Upper lobe of right lung (tissue), 1 donor: Measurements from ENCODE around the gene LIPT1. TPM values are rescaled to one million over a fixed set of nuclear protein-coding genes. Genes with fewer than 3 reads are reported as not detected.

Source experiments
- ATAC-seq: fragments of 200-7000 bp; cut with Tn5 transposase; one replicate; pipeline ENCODE4 v1.9.1; 2020; ENCODE audit warnings: mild to moderate bottlenecking, moderate library complexity
- DNase-seq: peaks from one replicate; pipeline ENCODE4 v3.0.0-alpha.2; 2020
- H3K27ac ChIP-seq: fragments of 200-600 bp; one replicate; pipeline ENCODE4 v1.8.0; 2022
- H3K27me3 ChIP-seq: fragments of 200-600 bp; one replicate; pipeline ENCODE4 v1.8.0; 2022; ENCODE audit warnings: mild to moderate bottlenecking
- H3K36me3 ChIP-seq: fragments of 200-600 bp; one replicate; pipeline ENCODE4 v1.8.0; 2022
- H3K4me1 ChIP-seq: fragments of 200-600 bp; one replicate; pipeline ENCODE4 v1.8.0; 2022
- H3K4me3 ChIP-seq: fragments of 200-600 bp; one replicate; pipeline ENCODE4 v1.8.0; 2022; ENCODE audit warnings: mild to moderate bottlenecking
- H3K9me3 ChIP-seq: fragments of 200-600 bp; one replicate; pipeline ENCODE4 v1.8.0; 2022
- intact Hi-C: fragments of 100-400 bp; cut with DNase I; formaldehyde crosslinking; loops from one replicate; pipeline ENCODE4 v1.11.0; 2022
- long read RNA-seq: library from polyadenylated mRNA; unstranded; transcript quantifications from one replicate; pipeline ENCODE4 v2.0.0, GENCODE V29; 2021
- total RNA-seq: library from RNA; stranded (reverse); fragmentation: NEBNext Ultra II Directional; extraction: Animal tissue kit (Norgen Biotek cat#: 25700); gene quantifications from one replicate; pipeline ENCODE4 v1.2.1, GENCODE V29; 2021
- TF ChIP-seq, protein P1 (sequence below): fragments of 200-600 bp; IDR thresholded peaks from one replicate; pipeline ENCODE4 v1.8.0; 2022; ENCODE audit warnings: antibody characterized with exemption
- donor health status: DM: no; HTN: yes; CAD: no; lungs with severe emphysema.

LIPT1 gene
- 8.3 TPM for total RNA-seq
- long read RNA-seq, partial matches to known transcripts, result 1 of 4 reads
- long read RNA-seq, other reads (novel, unspliced or antisense), result 0 of 4 reads

DNA sequence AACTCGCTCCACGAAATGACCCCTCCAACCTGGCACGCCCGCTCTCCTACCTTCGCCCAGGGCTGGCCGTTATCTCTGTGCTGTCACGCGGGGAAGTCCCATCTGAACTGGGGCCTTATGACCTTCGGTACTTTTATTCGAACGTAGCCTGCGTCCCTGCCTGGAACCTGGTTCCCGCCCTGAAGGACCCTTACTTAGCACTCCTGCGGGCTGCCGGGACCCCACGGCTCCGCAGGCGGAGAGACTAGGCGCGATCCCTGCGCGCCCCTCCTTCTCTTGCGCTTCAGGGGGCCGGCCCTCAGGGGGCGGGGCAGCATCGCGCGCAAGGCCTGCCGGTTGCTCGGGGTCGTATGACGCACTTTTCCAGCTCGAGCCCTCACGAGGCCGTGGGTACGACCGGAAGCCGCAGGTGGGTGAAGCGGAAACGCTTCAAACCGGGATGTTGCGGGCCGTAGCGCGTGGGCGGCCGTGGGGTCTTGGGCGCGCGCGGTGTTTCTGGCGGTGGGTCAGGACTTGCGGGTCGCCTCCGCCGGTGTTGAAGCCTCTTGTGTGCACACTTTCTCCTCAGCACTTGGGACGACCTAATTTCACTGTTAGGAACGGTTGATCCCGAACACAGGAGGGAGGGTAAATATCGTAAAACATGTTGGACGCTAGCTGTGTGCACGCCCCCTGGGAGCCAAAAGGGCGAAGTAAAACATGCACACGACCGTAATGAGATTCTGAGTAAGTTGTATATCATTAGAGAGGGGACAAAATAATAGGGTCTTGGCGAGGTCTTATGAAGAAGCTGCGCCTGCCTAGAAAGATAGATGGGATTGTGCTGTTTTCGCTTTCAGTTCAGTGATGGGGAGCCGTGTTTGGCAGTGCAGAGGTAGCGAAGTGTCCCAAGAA lies at the start of gene LIPT1, which contains the start of gene TSGA10:
Gene LIPT1, plus strand, starts transcription at position 325 of the 894 bp plus-strand sequence. CDS start 6,991 bp downstream, outside the sequence.
Gene TSGA10, minus strand, starts transcription at position 300 of the 894 bp plus-strand sequence. CDS start 45,503 bp downstream, outside the sequence.
- intact Hi-C loops, result no loop called here

DNA sequence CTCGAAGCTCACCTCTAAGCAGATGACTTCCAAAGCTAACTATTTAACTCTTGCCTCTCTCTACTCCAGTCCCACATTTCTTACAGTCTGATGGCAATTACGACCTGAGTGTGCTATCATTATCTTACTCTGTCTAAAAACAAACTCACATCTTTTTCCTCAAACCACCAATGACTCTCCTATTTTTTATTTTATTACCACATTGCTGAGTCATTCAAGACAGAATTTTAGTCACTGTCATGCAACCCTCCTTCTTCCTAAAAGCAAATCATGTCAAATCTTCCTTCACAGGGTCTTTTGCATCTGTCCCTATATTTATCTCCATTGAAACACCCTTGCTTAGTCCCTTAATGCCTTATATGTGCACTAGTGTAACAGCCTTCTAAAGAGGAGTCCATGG lies 47.9 kb upstream of the LIPT1 start:
- Histone ChIP-seq H3K9me3 (no peaks in the 10 kb centered on the region), H3K4me3 (no peak overlapping the region), H3K36me3 (no peaks in the 10 kb centered on the region), H3K27me3 (no peaks in the 10 kb centered on the region), H3K27ac (no peak overlapping the region), H3K4me1 (no peaks in the 10 kb centered on the region)
- intact Hi-C loops, result no loop called here
- DNase-seq, result no peak
- ATAC-seq, result no peak
- TF ChIP-seq, protein P1, sequence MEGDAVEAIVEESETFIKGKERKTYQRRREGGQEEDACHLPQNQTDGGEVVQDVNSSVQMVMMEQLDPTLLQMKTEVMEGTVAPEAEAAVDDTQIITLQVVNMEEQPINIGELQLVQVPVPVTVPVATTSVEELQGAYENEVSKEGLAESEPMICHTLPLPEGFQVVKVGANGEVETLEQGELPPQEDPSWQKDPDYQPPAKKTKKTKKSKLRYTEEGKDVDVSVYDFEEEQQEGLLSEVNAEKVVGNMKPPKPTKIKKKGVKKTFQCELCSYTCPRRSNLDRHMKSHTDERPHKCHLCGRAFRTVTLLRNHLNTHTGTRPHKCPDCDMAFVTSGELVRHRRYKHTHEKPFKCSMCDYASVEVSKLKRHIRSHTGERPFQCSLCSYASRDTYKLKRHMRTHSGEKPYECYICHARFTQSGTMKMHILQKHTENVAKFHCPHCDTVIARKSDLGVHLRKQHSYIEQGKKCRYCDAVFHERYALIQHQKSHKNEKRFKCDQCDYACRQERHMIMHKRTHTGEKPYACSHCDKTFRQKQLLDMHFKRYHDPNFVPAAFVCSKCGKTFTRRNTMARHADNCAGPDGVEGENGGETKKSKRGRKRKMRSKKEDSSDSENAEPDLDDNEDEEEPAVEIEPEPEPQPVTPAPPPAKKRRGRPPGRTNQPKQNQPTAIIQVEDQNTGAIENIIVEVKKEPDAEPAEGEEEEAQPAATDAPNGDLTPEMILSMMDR, result no peak

More for the DNA sequence above, at the start of gene LIPT1, which contains the start of gene TSGA10:
- TF ChIP-seq, protein P1, result no peak
- peak; percentile 100 for ATAC-seq
- DNase-seq, result peak; percentile 97
- H3K27me3 ChIP-seq, result no peaks in the 10 kb centered on the region
- peak within 1 kb of the TSS; percentile 67 for H3K4me3 ChIP-seq
- peaks cover 10% of the 10 kb centered on the region for H3K36me3 ChIP-seq
- H3K27ac ChIP-seq, result peak within 1 kb of the TSS; percentile 90
- H3K9me3 ChIP-seq, result no peaks in the 10 kb centered on the region
- H3K4me1 ChIP-seq, result peaks cover 15% of the 10 kb centered on the region

DNA sequence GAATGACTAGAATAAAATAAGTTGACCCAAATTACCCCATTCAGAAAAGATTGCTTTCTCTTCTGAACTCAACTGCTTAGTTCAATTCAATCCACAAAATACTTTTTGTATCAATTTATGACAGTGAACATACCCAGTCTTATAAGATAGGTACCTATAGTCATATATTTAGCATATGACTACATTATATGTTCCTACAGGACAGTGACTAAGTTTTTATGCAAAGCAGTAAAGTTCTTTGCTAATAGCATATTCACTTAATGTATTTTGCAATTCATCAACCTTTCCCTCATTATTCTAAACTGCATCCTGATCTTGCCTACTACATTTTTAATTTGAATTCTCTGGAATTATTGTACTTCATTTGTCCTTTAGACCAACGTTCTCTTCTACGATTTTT lies 43.5 kb upstream of the LIPT1 start:
- TF ChIP-seq, protein P1, result no peak
- ATAC-seq, result no peak

DNA sequence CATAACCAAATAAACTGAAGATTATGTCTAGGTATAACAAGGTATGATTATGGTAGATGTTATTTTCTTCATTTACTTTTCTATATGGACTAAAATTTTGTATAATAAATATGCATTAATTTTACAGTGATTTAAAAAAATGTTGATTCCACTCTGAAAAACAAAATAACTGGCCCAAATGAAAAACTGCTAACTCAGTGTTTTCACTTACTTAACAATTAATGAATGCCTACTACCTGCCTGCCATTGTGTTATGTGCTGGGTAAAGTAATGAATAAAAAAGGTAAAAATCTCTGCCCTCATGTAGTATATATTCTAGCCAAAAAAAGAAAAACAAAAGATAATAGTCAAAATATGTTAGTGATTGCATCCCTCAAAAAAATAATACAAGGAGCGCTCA lies 42.8 kb upstream of the LIPT1 start:
- Histone ChIP-seq H3K4me1 (no peaks in the 10 kb centered on the region), H3K36me3 (no peaks in the 10 kb centered on the region), H3K27ac (no peak overlapping the region), H3K9me3 (no peaks in the 10 kb centered on the region), H3K27me3 (no peaks in the 10 kb centered on the region), H3K4me3 (no peak overlapping the region)
- TF ChIP-seq, protein P1, result no peak
- intact Hi-C loops, result no loop called here
- DNase-seq (no peak), ATAC-seq (no peak)

More for the DNA sequence above, 43.5 kb upstream of the LIPT1 start:
- Histone ChIP-seq H3K9me3 (no peaks in the 10 kb centered on the region), H3K4me1 (no peaks in the 10 kb centered on the region), H3K4me3 (no peak overlapping the region), H3K36me3 (no peaks in the 10 kb centered on the region), H3K27ac (no peak overlapping the region), H3K27me3 (no peaks in the 10 kb centered on the region)
- intact Hi-C loops, result no loop called here
- DNase-seq, result no peak

DNA sequence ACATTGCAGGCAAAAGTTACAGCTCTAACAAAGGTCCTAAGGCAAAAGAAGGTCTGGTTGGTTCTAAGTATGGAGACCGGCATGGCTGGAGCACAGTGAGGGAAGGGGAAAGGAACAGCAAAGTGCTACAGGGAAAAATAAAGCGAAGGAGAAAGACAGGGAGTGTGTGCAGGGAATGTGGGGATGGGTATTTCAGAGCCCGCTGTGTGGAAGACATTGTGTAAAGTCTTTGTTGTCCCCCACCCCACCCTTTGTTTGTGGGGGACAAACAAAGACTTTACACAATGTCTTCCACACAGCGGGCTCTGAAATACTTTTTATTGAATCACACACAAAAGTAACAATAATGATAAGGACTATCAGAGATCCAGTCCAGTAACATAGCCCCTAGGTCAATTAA lies 42.1 kb upstream of the LIPT1 start:
- no peaks in the 10 kb centered on the region for H3K4me1 ChIP-seq
- TF ChIP-seq, protein P1, result no peak
- no peak overlapping the region for H3K4me3 ChIP-seq
- ATAC-seq, result no peak
- no peaks in the 10 kb centered on the region for H3K36me3 ChIP-seq
- no peak for DNase-seq
- intact Hi-C loops, result no loop called here
- no peak overlapping the region for H3K27ac ChIP-seq
- H3K9me3 ChIP-seq, result no peaks in the 10 kb centered on the region
- no peaks in the 10 kb centered on the region for H3K27me3 ChIP-seq
